HL-60/S4 treated with retinoic acid at 250 ng/mL for 4 days and 3 days (cell line): ENCODE data around the gene SOSTDC1.

Experiments used
- in situ Hi-C: fragments of 300-500 bp; cut with MboI; formaldehyde crosslinking; loops from 2 replicates; pipeline ENCODE4 v1.7.0; 2022; ENCODE audit warnings: low sequenced_read_pairs

Gene SOSTDC1

GRCh38 chr7:16420649-16421332, 44.7 kb downstream of the SOSTDC1 start:
- in situ Hi-C loops, result no loop called here

GRCh38 chr7:16420329-16420648, 45.2 kb downstream of the SOSTDC1 start:
- in situ Hi-C loops, result no loop called here

GRCh38 chr7:16419859-16420258, 45.7 kb downstream of the SOSTDC1 start:
- in situ Hi-C loops, result no loop called here

GRCh38 chr7:16419126-16419525, 46.4 kb downstream of the SOSTDC1 start:
- in situ Hi-C loops, result no loop called here

- in situ Hi-C loops, result no loop called here
These were observed 47.6 kb downstream of the SOSTDC1 start for GRCh38 chr7:16417906-16418305.

GRCh38 chr7:16416289-16417282, 49.0 kb downstream of the SOSTDC1 start:
- in situ Hi-C loops, result no loop called here

- in situ Hi-C loops, result no loop called here
These were observed 53.0 kb downstream of the SOSTDC1 start for GRCh38 chr7:16412274-16413254.
